Breast epithelium (tissue), 4 donors: Measurements from ENCODE around the gene GABRB3. TPM values are rescaled to one million over a fixed set of nuclear protein-coding genes. Genes with fewer than 3 reads are reported as not detected.

Experiments
- DNase-seq, 2 donors: peaks; one replicate each; pipeline ENCODE4 v3.0.0-alpha.2; 2019; ENCODE audit warnings: low spot score in 2 of 2
- H3K27ac ChIP-seq, 2 donors: fragments of 200-600 bp; sonication (generic) in 1 of 2; one replicate each; pipeline ENCODE4 v1.5.1; 2016 to 2019; ENCODE audit warnings: mild to moderate bottlenecking in 1 of 2
- H3K27me3 ChIP-seq, 2 donors: fragments of 200-600 bp; sonication (generic) in 1 of 2; one replicate each; pipeline versions ENCODE4 v1.5.1 to v1.6.0; 2017 to 2019; ENCODE audit warnings: control low read depth in 1 of 2, mild to moderate bottlenecking in 1 of 2
- H3K36me3 ChIP-seq: fragments of 200-600 bp; one replicate; pipeline ENCODE4 v1.5.1; 2019
- H3K4me1 ChIP-seq, 2 donors: fragments of 200-600 bp; sonication (generic); one replicate each; pipeline ENCODE4 v1.5.1; 2016 to 2019; ENCODE audit warnings: control low read depth in 1 of 2
- H3K4me3 ChIP-seq, 3 donors: fragments of 200-600 bp; sonication (generic); 1 replicate in 2 of 3; 2 replicates in 1 of 3; pipeline ENCODE4 v1.5.1; 2016 to 2019; ENCODE audit warnings: mild to moderate bottlenecking in 3 of 3, moderate library complexity in 2 of 3
- H3K9me3 ChIP-seq, 2 donors: fragments of 200-600 bp; sonication (generic) in 1 of 2; one replicate each; pipeline ENCODE4 v1.5.1; 2016 to 2019; ENCODE audit warnings: control low read depth in 1 of 2
- CTCF ChIP-seq, 3 donors: fragments of 450-650 bp; IDR thresholded peaks; one replicate each; pipeline ENCODE4 v1.5.1; 2016 to 2017; ENCODE audit warnings: antibody characterized with exemption in 3 of 3, mild to moderate bottlenecking in 3 of 3, moderate library complexity in 3 of 3
- POLR2A ChIP-seq: fragments of 450-650 bp; IDR thresholded peaks from one replicate; pipeline ENCODE4 v1.6.1; 2016; ENCODE audit warnings: antibody characterized with exemption, mild to moderate bottlenecking, moderate library complexity
- POLR2AphosphoS5 ChIP-seq, 3 donors: sonication (generic); formaldehyde crosslinking; IDR thresholded peaks; one replicate each; pipeline ENCODE4 v1.6.1; 2017; ENCODE audit warnings: antibody characterized with exemption in 3 of 3
- intact Hi-C: fragments of 100-400 bp; cut with DNase I; formaldehyde crosslinking; loops from one replicate; pipeline ENCODE4 v1.15.1; 2023; ENCODE audit warnings: low total_unique reads
- total RNA-seq, 3 donors: library from RNA; depleted of rRNA; stranded (reverse); fragments of >200 nt; gene quantifications; one replicate each; pipeline ENCODE4 v1.1.0, GENCODE V29; 2016

GABRB3 gene
- total RNA-seq, 3 donors from 2014 or later = 0.98 to 1.8 (median 1.1) TPM

GRCh38 chr15:26644948-26645347, 127.9 kb downstream of the GABRB3 start:
- no peaks in the 10 kb centered on the region for H3K36me3 ChIP-seq
- TF ChIP-seq CTCF (IDR thresholded peaks at IDR 0.05) (no peak), POLR2AphosphoS5 (IDR thresholded peaks at IDR 0.05) (no peak), POLR2A (no peak)
- intact Hi-C loops = no loop called here
- no peak for DNase-seq
- no peaks in the 10 kb centered on the region for H3K4me1 ChIP-seq
- no peak overlapping the region for H3K4me3 ChIP-seq
- no peak overlapping the region for H3K27ac ChIP-seq
- H3K9me3 ChIP-seq = peaks cover 0 to 29% of the 10 kb centered on the region in 2 donors
- H3K27me3 ChIP-seq = no peaks in the 10 kb centered on the region

- Histone ChIP-seq H3K27ac (no peak overlapping the region), H3K4me1 (no peaks in the 10 kb centered on the region), H3K36me3 (no peaks in the 10 kb centered on the region), H3K27me3 (no peaks in the 10 kb centered on the region), H3K9me3 (peaks cover 0 to 8% of the 10 kb centered on the region in 2 donors), H3K4me3 (no peak overlapping the region)
- no peak for DNase-seq
- intact Hi-C loops = no loop called here
- TF ChIP-seq POLR2AphosphoS5 (IDR thresholded peaks at IDR 0.05) (no peak), POLR2A (no peak), CTCF (IDR thresholded peaks at IDR 0.05) (no peak)
These were observed 131.7 kb downstream of the GABRB3 start for GRCh38 chr15:26641144-26641543.

- no peak for DNase-seq
- H3K27ac ChIP-seq = no peak overlapping the region
- TF ChIP-seq CTCF (IDR thresholded peaks at IDR 0.05) (no peak), POLR2AphosphoS5 (IDR thresholded peaks at IDR 0.05) (no peak), POLR2A (no peak)
- peaks cover 0 to 8% of the 10 kb centered on the region in 2 donors for H3K9me3 ChIP-seq
- H3K36me3 ChIP-seq = no peaks in the 10 kb centered on the region
- no peaks in the 10 kb centered on the region for H3K4me1 ChIP-seq
- no peaks in the 10 kb centered on the region for H3K27me3 ChIP-seq
- H3K4me3 ChIP-seq = no peak overlapping the region
- intact Hi-C loops = no loop called here
These were observed 132.3 kb downstream of the GABRB3 start for GRCh38 chr15:26640601-26641000.

GRCh38 chr15:26639966-26640365, 132.9 kb downstream of the GABRB3 start:
- Histone ChIP-seq H3K27me3 (no peaks in the 10 kb centered on the region), H3K36me3 (no peaks in the 10 kb centered on the region), H3K9me3 (peaks cover 0 to 5% of the 10 kb centered on the region in 2 donors), H3K4me1 (no peaks in the 10 kb centered on the region), H3K4me3 (no peak overlapping the region), H3K27ac (no peak overlapping the region)
- DNase-seq = no peak
- TF ChIP-seq POLR2AphosphoS5 (IDR thresholded peaks at IDR 0.05) (no peak), POLR2A (no peak), CTCF (IDR thresholded peaks at IDR 0.05) (no peak)
- intact Hi-C loops = no loop called here

- no peak for DNase-seq
- TF ChIP-seq CTCF (IDR thresholded peaks at IDR 0.05) (no peak), POLR2AphosphoS5 (IDR thresholded peaks at IDR 0.05) (no peak), POLR2A (no peak)
- no peak overlapping the region for H3K27ac ChIP-seq
- no peaks in the 10 kb centered on the region for H3K9me3 ChIP-seq
- no peaks in the 10 kb centered on the region for H3K27me3 ChIP-seq
- H3K36me3 ChIP-seq = no peaks in the 10 kb centered on the region
- H3K4me3 ChIP-seq = no peak overlapping the region
- intact Hi-C loops = no loop called here
- H3K4me1 ChIP-seq = no peaks in the 10 kb centered on the region
These were observed 137.3 kb downstream of the GABRB3 start for GRCh38 chr15:26635614-26636013.
